ENCODE measurements around the gene ADGRG4. TPM values are rescaled to one million over a fixed set of nuclear protein-coding genes. Genes with fewer than 3 reads are reported as not detected.

ADGRG4 gene
- polyA plus RNA-seq, 2 donors, result under 0.01 TPM; not detected in 1

GRCh38 chrX:136292656-136293055 is 8.1 kb upstream of the ADGRG4 start:
- WGBS, 2 donors, result 39 to 52% methylated on average over 2 of the region's 2 CpGs
- Histone ChIP-seq H3K27ac (ENCODE audit: low read depth in 2 of 2, low read length in 1 of 2) (no peak overlapping the region), H3K4me3 (ENCODE audit: low read depth in 1 of 2, low read length in 2 of 2) (no peak overlapping the region), H3K36me3 (ENCODE audit: control insufficient read depth in 2 of 2, insufficient read depth in 2 of 2, low read length in 1 of 2) (no peaks in the 10 kb centered on the region), H3K27me3 (ENCODE audit: control insufficient read depth in 1 of 2, insufficient read depth in 2 of 2, low read length in 2 of 2) (peaks cover 0 to 2% of the 10 kb centered on the region in 2 donors), H3K9me3 (ENCODE audit: control insufficient read depth in 2 of 2, insufficient read depth in 1 of 2, low read depth in 1 of 2, low read length in 1 of 2) (no peaks in the 10 kb centered on the region), H3K4me1 (ENCODE audit: control insufficient read depth in 2 of 2, insufficient read depth in 2 of 2, low read length in 1 of 2) (no peaks in the 10 kb centered on the region)

DNA sequence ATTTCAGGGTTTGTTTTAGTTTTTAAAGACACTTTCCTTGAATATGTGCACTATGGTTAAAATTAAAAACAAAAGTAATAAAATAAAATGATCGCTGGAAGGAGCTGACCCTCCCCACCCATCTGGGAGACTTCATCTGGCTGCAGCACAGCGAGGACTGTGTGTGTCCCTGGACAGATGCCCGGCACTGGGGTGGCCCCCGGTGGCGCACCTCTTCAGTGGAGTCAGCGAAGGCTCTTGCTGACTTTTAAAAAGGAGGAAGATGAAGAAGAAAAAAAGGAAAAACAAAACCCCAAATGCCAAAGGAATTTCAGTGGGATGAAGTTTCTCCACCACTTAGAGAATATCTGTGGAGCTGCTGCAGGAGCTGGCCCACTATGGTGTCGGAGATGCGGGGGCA is 5.4 kb upstream of the ADGRG4 start:
- H3K27ac ChIP-seq (ENCODE audit: low read depth in 2 of 2, low read length in 1 of 2), result no peak overlapping the region
- no peaks in the 10 kb centered on the region for H3K27me3 ChIP-seq (ENCODE audit: control insufficient read depth in 1 of 2, insufficient read depth in 2 of 2, low read length in 2 of 2)
- H3K9me3 ChIP-seq (ENCODE audit: control insufficient read depth in 2 of 2, insufficient read depth in 1 of 2, low read depth in 1 of 2, low read length in 1 of 2), result no peaks in the 10 kb centered on the region
- H3K4me3 ChIP-seq (ENCODE audit: low read depth in 1 of 2, low read length in 2 of 2), result no peak overlapping the region
- WGBS, 2 donors, result 79 to 88% methylated on average over 8 of the region's 8 CpGs
- H3K4me1 ChIP-seq (ENCODE audit: control insufficient read depth in 2 of 2, insufficient read depth in 2 of 2, low read length in 1 of 2), result no peaks in the 10 kb centered on the region
- H3K36me3 ChIP-seq (ENCODE audit: control insufficient read depth in 2 of 2, insufficient read depth in 2 of 2, low read length in 1 of 2), result no peaks in the 10 kb centered on the region

DNA sequence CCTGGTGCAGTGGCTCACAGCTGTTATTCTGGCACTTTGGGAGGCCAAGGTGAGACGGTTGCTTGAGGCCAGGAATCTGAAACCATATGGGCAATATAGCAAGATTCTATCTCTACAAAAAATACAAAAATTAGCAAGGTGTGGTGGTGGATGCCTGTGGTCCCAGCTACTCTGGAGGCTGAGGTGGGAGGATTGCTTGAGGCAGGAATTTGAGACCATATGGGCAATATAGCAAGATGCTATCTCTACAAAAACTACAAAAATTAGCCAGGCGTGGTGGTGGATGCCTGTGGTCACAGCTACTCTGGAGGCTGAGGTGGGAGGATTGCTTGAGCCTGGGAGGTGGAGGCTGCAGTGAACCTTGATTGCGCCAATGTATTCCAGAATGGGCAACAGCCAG is 2.3 kb downstream of the ADGRG4 start:
- Histone ChIP-seq H3K36me3 (ENCODE audit: control insufficient read depth in 2 of 2, insufficient read depth in 2 of 2, low read length in 1 of 2) (no peaks in the 10 kb centered on the region), H3K27me3 (ENCODE audit: control insufficient read depth in 1 of 2, insufficient read depth in 2 of 2, low read length in 2 of 2) (no peaks in the 10 kb centered on the region), H3K4me3 (ENCODE audit: low read depth in 1 of 2, low read length in 2 of 2) (no peak overlapping the region), H3K27ac (ENCODE audit: low read depth in 2 of 2, low read length in 1 of 2) (no peak overlapping the region), H3K4me1 (ENCODE audit: control insufficient read depth in 2 of 2, insufficient read depth in 2 of 2, low read length in 1 of 2) (no peaks in the 10 kb centered on the region), H3K9me3 (ENCODE audit: control insufficient read depth in 2 of 2, insufficient read depth in 1 of 2, low read depth in 1 of 2, low read length in 1 of 2) (no peaks in the 10 kb centered on the region)
- WGBS, 2 donors, result 72 to 94% methylated on average over 3 of the region's 3 CpGs

GRCh38 chrX:136304493-136304892 is 3.7 kb downstream of the ADGRG4 start:
- Histone ChIP-seq H3K4me1 (ENCODE audit: control insufficient read depth in 2 of 2, insufficient read depth in 2 of 2, low read length in 1 of 2) (no peaks in the 10 kb centered on the region), H3K27ac (ENCODE audit: low read depth in 2 of 2, low read length in 1 of 2) (no peak overlapping the region), H3K27me3 (ENCODE audit: control insufficient read depth in 1 of 2, insufficient read depth in 2 of 2, low read length in 2 of 2) (no peaks in the 10 kb centered on the region), H3K9me3 (ENCODE audit: control insufficient read depth in 2 of 2, insufficient read depth in 1 of 2, low read depth in 1 of 2, low read length in 1 of 2) (no peaks in the 10 kb centered on the region), H3K36me3 (ENCODE audit: control insufficient read depth in 2 of 2, insufficient read depth in 2 of 2, low read length in 1 of 2) (no peaks in the 10 kb centered on the region), H3K4me3 (ENCODE audit: low read depth in 1 of 2, low read length in 2 of 2) (no peak overlapping the region)
- 50 to 71% methylated on average over 3 of the region's 3 CpGs for WGBS, 2 donors

GRCh38 chrX:136306182-136306581 is 5.4 kb downstream of the ADGRG4 start:
- no peaks in the 10 kb centered on the region for H3K9me3 ChIP-seq (ENCODE audit: control insufficient read depth in 2 of 2, insufficient read depth in 1 of 2, low read depth in 1 of 2, low read length in 1 of 2)
- WGBS, 2 donors, result 79 to 100% methylated on average over 1 of the region's 1 CpG
- H3K4me1 ChIP-seq (ENCODE audit: control insufficient read depth in 2 of 2, insufficient read depth in 2 of 2, low read length in 1 of 2), result no peaks in the 10 kb centered on the region
- no peaks in the 10 kb centered on the region for H3K27me3 ChIP-seq (ENCODE audit: control insufficient read depth in 1 of 2, insufficient read depth in 2 of 2, low read length in 2 of 2)
- H3K36me3 ChIP-seq (ENCODE audit: control insufficient read depth in 2 of 2, insufficient read depth in 2 of 2, low read length in 1 of 2), result no peaks in the 10 kb centered on the region
- no peak overlapping the region for H3K27ac ChIP-seq (ENCODE audit: low read depth in 2 of 2, low read length in 1 of 2)
- H3K4me3 ChIP-seq (ENCODE audit: low read depth in 1 of 2, low read length in 2 of 2), result no peak overlapping the region

DNA sequence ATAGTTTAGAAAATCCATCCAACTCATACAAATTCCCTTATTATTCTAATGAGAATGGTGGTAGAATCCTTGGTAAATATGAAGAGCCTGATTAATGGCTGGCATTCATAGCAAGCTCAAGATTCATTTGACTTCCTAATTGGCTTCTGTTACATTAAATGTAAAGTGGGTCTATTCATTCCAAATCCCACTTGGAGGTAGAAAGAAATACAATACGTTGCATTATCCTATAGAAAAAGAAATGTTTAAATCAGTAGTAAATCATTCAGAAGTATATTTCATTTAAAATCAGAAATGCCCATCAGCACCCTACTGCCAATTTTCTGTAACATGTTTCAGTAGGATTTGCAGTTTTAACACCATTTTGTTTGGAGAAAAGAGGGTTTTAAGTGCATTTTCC is 6.7 kb downstream of the ADGRG4 start:
- Histone ChIP-seq H3K27ac (ENCODE audit: low read depth in 2 of 2, low read length in 1 of 2) (no peak overlapping the region), H3K4me3 (ENCODE audit: low read depth in 1 of 2, low read length in 2 of 2) (no peak overlapping the region), H3K27me3 (ENCODE audit: control insufficient read depth in 1 of 2, insufficient read depth in 2 of 2, low read length in 2 of 2) (no peaks in the 10 kb centered on the region), H3K9me3 (ENCODE audit: control insufficient read depth in 2 of 2, insufficient read depth in 1 of 2, low read depth in 1 of 2, low read length in 1 of 2) (no peaks in the 10 kb centered on the region), H3K36me3 (ENCODE audit: control insufficient read depth in 2 of 2, insufficient read depth in 2 of 2, low read length in 1 of 2) (no peaks in the 10 kb centered on the region), H3K4me1 (ENCODE audit: control insufficient read depth in 2 of 2, insufficient read depth in 2 of 2, low read length in 1 of 2) (no peaks in the 10 kb centered on the region)
- WGBS, 2 donors, result 29 to 46% methylated on average over 1 of the region's 1 CpG

DNA sequence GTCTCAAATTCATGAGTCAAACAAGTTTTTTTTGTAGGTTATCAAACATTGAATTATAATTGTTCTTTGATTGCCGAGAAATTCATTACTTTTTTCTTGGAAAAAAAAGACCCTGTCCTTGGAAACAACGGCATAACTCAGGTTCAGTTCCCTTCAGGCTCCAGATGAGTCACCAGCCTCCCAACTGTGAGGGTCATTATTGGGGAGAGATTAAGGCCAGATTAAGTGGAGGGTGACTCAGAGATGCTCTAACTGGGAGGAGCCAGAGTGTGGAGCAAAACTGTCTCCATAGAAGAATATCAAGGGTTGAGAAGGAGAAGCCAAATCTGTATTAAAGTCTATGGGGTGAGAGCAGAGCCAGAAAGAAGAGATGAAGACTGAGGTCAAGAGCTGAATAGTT is 9.6 kb downstream of the ADGRG4 start:
- Histone ChIP-seq H3K4me3 (ENCODE audit: low read depth in 1 of 2, low read length in 2 of 2) (no peak overlapping the region), H3K9me3 (ENCODE audit: control insufficient read depth in 2 of 2, insufficient read depth in 1 of 2, low read depth in 1 of 2, low read length in 1 of 2) (no peaks in the 10 kb centered on the region), H3K27ac (ENCODE audit: low read depth in 2 of 2, low read length in 1 of 2) (no peak overlapping the region), H3K36me3 (ENCODE audit: control insufficient read depth in 2 of 2, insufficient read depth in 2 of 2, low read length in 1 of 2) (no peaks in the 10 kb centered on the region), H3K27me3 (ENCODE audit: control insufficient read depth in 1 of 2, insufficient read depth in 2 of 2, low read length in 2 of 2) (no peaks in the 10 kb centered on the region), H3K4me1 (ENCODE audit: control insufficient read depth in 2 of 2, insufficient read depth in 2 of 2, low read length in 1 of 2) (no peaks in the 10 kb centered on the region)
- WGBS, 2 donors, result 56 to 59% methylated on average over 2 of the region's 2 CpGs

DNA sequence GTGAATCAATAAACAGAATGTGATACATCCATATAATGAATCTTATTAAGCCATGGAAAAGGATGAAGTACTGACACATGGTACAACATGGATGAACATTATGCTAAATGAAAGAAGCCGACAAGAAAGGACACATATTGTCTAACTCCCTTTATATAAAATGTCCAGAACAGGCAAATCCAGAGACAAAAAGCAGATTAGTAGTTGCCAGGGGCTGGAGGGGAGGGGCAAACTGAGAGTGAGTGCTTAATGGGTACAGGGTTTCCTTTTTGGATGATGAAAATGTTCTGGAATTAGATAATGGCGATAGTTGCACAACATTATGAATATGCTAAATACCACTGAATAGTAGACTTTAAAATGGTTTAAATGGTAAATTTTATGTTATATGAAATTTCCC is 17.4 kb downstream of the ADGRG4 start:
- no peaks in the 10 kb centered on the region for H3K36me3 ChIP-seq (ENCODE audit: control insufficient read depth in 2 of 2, insufficient read depth in 2 of 2, low read length in 1 of 2)
- no peaks in the 10 kb centered on the region for H3K9me3 ChIP-seq (ENCODE audit: control insufficient read depth in 2 of 2, insufficient read depth in 1 of 2, low read depth in 1 of 2, low read length in 1 of 2)
- H3K4me1 ChIP-seq (ENCODE audit: control insufficient read depth in 2 of 2, insufficient read depth in 2 of 2, low read length in 1 of 2), result no peaks in the 10 kb centered on the region
- no peak overlapping the region for H3K4me3 ChIP-seq (ENCODE audit: low read depth in 1 of 2, low read length in 2 of 2)
- 71 to 86% methylated on average over 2 of the region's 2 CpGs for WGBS, 2 donors
- no peaks in the 10 kb centered on the region for H3K27me3 ChIP-seq (ENCODE audit: control insufficient read depth in 1 of 2, insufficient read depth in 2 of 2, low read length in 2 of 2)
- H3K27ac ChIP-seq (ENCODE audit: low read depth in 2 of 2, low read length in 1 of 2), result no peak overlapping the region

- H3K27me3 ChIP-seq (ENCODE audit: control insufficient read depth in 1 of 2, insufficient read depth in 2 of 2, low read length in 2 of 2), result no peaks in the 10 kb centered on the region
- no peak overlapping the region for H3K27ac ChIP-seq (ENCODE audit: low read depth in 2 of 2, low read length in 1 of 2)
- H3K36me3 ChIP-seq (ENCODE audit: control insufficient read depth in 2 of 2, insufficient read depth in 2 of 2, low read length in 1 of 2), result no peaks in the 10 kb centered on the region
- H3K4me3 ChIP-seq (ENCODE audit: low read depth in 1 of 2, low read length in 2 of 2), result no peak overlapping the region
- WGBS, 2 donors, result 71 to 92% methylated on average over 8 of the region's 8 CpGs
- no peaks in the 10 kb centered on the region for H3K4me1 ChIP-seq (ENCODE audit: control insufficient read depth in 2 of 2, insufficient read depth in 2 of 2, low read length in 1 of 2)
- H3K9me3 ChIP-seq (ENCODE audit: control insufficient read depth in 2 of 2, insufficient read depth in 1 of 2, low read depth in 1 of 2, low read length in 1 of 2), result no peaks in the 10 kb centered on the region
These were observed 18.3 kb downstream of the ADGRG4 start for GRCh38 chrX:136318895-136319597.

GRCh38 chrX:136319600-136319999 is 18.8 kb downstream of the ADGRG4 start:
- no peak overlapping the region for H3K4me3 ChIP-seq (ENCODE audit: low read depth in 1 of 2, low read length in 2 of 2)
- H3K27ac ChIP-seq (ENCODE audit: low read depth in 2 of 2, low read length in 1 of 2), result no peak overlapping the region
- no peaks in the 10 kb centered on the region for H3K9me3 ChIP-seq (ENCODE audit: control insufficient read depth in 2 of 2, insufficient read depth in 1 of 2, low read depth in 1 of 2, low read length in 1 of 2)
- H3K36me3 ChIP-seq (ENCODE audit: control insufficient read depth in 2 of 2, insufficient read depth in 2 of 2, low read length in 1 of 2), result no peaks in the 10 kb centered on the region
- H3K27me3 ChIP-seq (ENCODE audit: control insufficient read depth in 1 of 2, insufficient read depth in 2 of 2, low read length in 2 of 2), result no peaks in the 10 kb centered on the region
- no peaks in the 10 kb centered on the region for H3K4me1 ChIP-seq (ENCODE audit: control insufficient read depth in 2 of 2, insufficient read depth in 2 of 2, low read length in 1 of 2)

All from esophagus (tissue), 2 donors.